Activated T-helper 1 cell treated with anti-CD3 and anti-CD28 coated beads, Interleukin-12 subunit alpha, Interleukin-12 subunit beta, Interleukin-2, Interleukin-4 antibody, amounts not matched to agents 30 ng/mL and 10 ng/mL and 1 ng/mL, durations not matched to agents 14 hours and 24 hours and 36 hours (primary cell): Measurements from ENCODE around the gene CLEC7A. TPM values are rescaled to one million over a fixed set of nuclear protein-coding genes. Genes with fewer than 3 reads are reported as not detected.
A peak's percentile ranks its signal among the peaks of the same experiment; 100 is the strongest.

Experiments
- DNase-seq: peaks from one replicate; pipeline ENCODE4 v3.0.0; 2021; ENCODE audit warnings: low spot score
- H3K27ac Mint-ChIP-seq: one replicate; pipeline ENCODE4 v1.8.0; 2021; ENCODE audit warnings: mild to moderate bottlenecking, mixed read lengths
- H3K27me3 Mint-ChIP-seq: one replicate; pipeline ENCODE4 v1.8.0; 2022; ENCODE audit warnings: mild to moderate bottlenecking, moderate library complexity, mixed read lengths; ENCODE audit not compliant: insufficient read depth
- H3K36me3 Mint-ChIP-seq: one replicate; pipeline ENCODE4 v1.8.0; 2021; ENCODE audit warnings: low read depth, mixed read lengths
- H3K4me1 Mint-ChIP-seq: one replicate; pipeline ENCODE4 v1.8.0; 2021; ENCODE audit warnings: low read depth, mixed read lengths
- H3K4me3 Mint-ChIP-seq: one replicate; pipeline ENCODE4 v1.8.0; 2021; ENCODE audit warnings: mild to moderate bottlenecking, moderate library complexity, mixed read lengths
- H3K9me3 Mint-ChIP-seq: one replicate; pipeline ENCODE4 v1.8.0; 2021; ENCODE audit warnings: mixed read lengths
- intact Hi-C: fragments of 100-400 bp; cut with micrococcal nuclease; formaldehyde crosslinking; loops from one replicate; pipeline ENCODE4 v1.15.1; 2024
- total RNA-seq: library from RNA; stranded (reverse); gene quantifications from 2 replicates; pipeline ENCODE4 v1.2.3, GENCODE V29; 2022

Gene CLEC7A
- total RNA-seq, 1 donor from 2014 or later: not detected

DNA sequence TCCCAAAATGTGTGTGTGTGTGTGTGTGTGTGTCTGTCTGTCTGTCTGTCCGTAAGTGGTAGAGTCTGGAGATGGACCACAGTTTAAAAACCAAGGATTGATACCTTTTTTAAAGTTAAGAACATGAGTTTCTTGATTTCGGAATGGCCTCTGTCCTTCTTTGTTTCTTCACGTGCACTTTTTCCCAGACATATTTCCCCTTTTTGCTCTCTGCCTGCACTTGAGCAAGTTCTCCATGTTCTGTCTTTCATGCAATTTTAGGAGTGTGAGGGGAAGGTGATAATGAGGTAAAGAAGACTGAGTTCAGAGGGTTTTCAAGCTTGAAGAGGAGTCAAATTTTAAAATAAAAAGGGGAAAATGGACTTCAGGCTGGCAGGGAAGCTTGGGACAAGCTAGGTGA is 29.3 kb upstream of the CLEC7A start:
- Mint-ChIP-seq H3K9me3 (no peaks in the 10 kb centered on the region), H3K27me3 (peaks cover 50% of the 10 kb centered on the region), H3K36me3 (no peaks in the 10 kb centered on the region), H3K27ac (no peak overlapping the region), H3K4me3 (no peak overlapping the region), H3K4me1 (no peaks in the 10 kb centered on the region)
- intact Hi-C loops: no loop called here
- no peak for DNase-seq

DNA sequence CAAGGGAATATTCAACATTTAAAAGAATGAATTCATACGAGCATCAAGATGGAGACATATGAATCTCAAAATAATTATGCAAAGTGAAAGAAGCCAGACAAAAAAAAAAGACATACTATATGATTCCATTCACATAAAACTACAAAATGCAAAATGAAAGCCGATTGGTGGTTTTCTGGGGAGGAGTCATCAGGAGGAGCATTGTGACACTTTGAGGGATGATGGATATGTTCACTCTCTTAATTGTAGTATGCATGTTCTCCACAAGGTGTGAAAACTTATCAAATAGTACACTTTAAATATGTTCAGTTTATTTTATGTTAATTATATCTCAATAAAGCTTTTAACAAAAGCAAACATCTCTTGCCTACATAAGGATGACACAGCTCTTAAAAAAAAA is 28.4 kb upstream of the CLEC7A start:
- no peaks in the 10 kb centered on the region for H3K4me1 Mint-ChIP-seq
- H3K27me3 Mint-ChIP-seq: peaks cover 55% of the 10 kb centered on the region
- intact Hi-C loops: no loop called here
- no peak overlapping the region for H3K4me3 Mint-ChIP-seq
- H3K9me3 Mint-ChIP-seq: no peaks in the 10 kb centered on the region
- no peak for DNase-seq
- no peaks in the 10 kb centered on the region for H3K36me3 Mint-ChIP-seq
- no peak overlapping the region for H3K27ac Mint-ChIP-seq

DNA sequence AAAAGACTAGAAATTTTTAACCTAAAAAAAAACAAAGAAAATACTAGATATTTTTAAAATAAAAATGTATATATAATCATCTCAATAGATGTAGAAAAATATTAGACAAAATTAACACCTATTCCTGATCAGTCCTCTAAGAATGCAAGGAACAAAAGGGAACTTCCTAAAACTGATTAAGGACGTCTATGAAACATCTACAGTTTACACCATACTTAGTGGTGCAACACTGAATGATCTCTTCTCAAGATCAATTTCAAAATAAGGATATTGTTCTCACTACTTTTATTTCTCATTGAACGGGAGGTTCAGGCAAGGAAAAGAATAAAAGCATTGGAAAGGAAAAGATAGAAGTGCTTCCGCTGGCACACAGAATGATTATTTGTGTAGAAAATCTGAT is 26.0 kb upstream of the CLEC7A start:
- Mint-ChIP-seq H3K9me3 (no peaks in the 10 kb centered on the region), H3K4me1 (peaks cover 5% of the 10 kb centered on the region), H3K27me3 (peaks cover 49% of the 10 kb centered on the region), H3K27ac (no peak overlapping the region), H3K4me3 (no peak overlapping the region), H3K36me3 (no peaks in the 10 kb centered on the region)
- intact Hi-C loops: no loop called here
- DNase-seq: no peak

DNA sequence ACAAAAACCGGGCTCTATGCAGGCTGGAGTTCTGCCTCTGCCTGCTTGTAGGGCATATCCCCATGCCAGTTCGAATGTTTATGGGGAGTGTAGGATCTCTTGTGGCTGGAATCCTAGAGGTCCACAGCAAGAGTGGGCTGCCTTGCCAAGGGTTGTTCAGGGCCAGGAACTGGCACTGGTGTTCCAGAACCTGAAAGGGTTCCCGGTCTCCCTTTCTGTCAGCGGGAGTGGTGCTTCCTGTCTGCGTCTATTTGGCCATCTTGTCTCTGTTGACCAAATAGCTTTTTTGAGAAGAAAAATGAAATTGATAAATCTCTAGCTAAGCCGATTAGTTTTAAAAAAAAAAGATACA is 24.1 kb upstream of the CLEC7A start:
- no peak for DNase-seq
- Mint-ChIP-seq H3K27ac (no peak overlapping the region), H3K36me3 (no peaks in the 10 kb centered on the region), H3K4me3 (peak overlapping the region; percentile 83), H3K4me1 (peaks cover 5% of the 10 kb centered on the region), H3K27me3 (peaks cover 46% of the 10 kb centered on the region), H3K9me3 (no peaks in the 10 kb centered on the region)
- intact Hi-C loops: loop anchor here (5.0 kb wide), 2 partner anchors 388 to 598 kb away; no protein-coding TSS in a partner anchor

DNA sequence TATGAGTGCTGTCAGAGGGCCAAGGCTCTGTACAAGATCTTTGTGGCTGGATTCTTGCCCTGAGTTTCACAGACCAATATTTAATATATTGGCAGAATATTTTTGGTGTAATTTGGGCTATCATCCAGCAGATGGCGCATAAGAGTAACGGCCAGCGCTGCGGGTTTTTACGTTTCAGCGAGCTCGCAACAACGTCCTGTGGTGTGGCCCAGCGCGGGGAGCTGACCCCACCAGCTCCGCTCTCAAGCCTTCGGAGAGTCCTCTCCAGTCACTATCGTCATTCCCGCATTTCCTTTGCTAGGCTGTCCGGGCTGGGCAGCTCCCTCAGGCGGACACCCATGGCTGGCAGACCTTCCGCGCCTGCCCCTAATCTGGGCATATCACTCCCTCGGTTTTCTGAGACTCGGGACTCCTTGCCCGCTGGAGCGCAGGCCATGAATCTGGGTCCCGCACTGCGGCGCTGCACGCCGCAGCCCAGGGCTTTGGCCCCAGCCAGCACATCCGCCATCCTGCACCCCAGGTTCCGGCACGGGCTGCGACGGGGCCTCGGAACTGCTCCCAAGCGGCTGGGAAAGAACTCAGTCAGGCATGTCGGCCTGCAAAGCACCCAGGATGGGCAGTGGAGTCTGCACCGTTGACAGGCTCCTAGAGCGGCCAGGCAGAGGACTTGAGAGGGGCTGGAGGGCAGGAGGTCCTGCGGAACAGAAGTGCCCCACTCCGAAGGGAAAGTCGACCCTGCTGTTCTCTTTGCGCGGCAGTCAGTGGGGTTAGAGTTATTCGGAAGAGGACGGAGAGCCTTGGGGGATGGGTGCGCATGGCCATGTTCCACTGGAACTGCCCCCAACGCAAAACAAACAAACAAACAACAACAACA is 23.5 kb upstream of the CLEC7A start:
- H3K27ac Mint-ChIP-seq: no peak overlapping the region
- DNase-seq: peak; percentile 30
- H3K4me1 Mint-ChIP-seq: peaks cover 5% of the 10 kb centered on the region
- peaks cover 44% of the 10 kb centered on the region for H3K27me3 Mint-ChIP-seq
- intact Hi-C loops: loop anchor here (1.0 to 5.0 kb wide), 7 partner anchors 37 to 1333 kb away; partner anchors contain the start of genes GABARAPL1 and STYK1
- peak overlapping the region; percentile 83 for H3K4me3 Mint-ChIP-seq
- H3K36me3 Mint-ChIP-seq: no peaks in the 10 kb centered on the region
- H3K9me3 Mint-ChIP-seq: no peaks in the 10 kb centered on the region

DNA sequence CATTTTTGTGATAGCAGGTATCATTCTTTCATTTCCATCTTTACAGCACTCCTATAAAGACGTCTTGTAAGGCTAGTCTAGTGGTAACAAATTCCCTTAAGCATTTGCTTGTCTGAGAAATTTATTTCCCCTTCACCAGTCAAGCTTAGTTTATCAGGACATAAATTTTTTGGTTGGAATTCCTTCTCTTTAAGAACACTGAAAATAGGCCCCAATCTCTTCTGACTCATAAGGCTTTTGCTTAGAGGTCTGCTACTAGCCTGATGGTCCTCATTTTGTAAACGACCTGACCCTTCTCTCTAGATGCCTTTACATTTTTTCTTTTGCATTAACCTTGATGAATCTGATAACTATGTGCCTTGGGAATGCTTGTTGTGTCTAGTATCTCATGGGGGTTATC is 21.6 kb upstream of the CLEC7A start:
- Mint-ChIP-seq H3K4me1 (peaks cover 5% of the 10 kb centered on the region), H3K9me3 (no peaks in the 10 kb centered on the region), H3K27me3 (peaks cover 40% of the 10 kb centered on the region), H3K27ac (no peak overlapping the region), H3K4me3 (no peak overlapping the region), H3K36me3 (no peaks in the 10 kb centered on the region)
- intact Hi-C loops: loop anchor here (2.0 to 5.0 kb wide), 3 partner anchors 61 to 601 kb away; partner anchors contain the start of gene GABARAPL1
- no peak for DNase-seq

DNA sequence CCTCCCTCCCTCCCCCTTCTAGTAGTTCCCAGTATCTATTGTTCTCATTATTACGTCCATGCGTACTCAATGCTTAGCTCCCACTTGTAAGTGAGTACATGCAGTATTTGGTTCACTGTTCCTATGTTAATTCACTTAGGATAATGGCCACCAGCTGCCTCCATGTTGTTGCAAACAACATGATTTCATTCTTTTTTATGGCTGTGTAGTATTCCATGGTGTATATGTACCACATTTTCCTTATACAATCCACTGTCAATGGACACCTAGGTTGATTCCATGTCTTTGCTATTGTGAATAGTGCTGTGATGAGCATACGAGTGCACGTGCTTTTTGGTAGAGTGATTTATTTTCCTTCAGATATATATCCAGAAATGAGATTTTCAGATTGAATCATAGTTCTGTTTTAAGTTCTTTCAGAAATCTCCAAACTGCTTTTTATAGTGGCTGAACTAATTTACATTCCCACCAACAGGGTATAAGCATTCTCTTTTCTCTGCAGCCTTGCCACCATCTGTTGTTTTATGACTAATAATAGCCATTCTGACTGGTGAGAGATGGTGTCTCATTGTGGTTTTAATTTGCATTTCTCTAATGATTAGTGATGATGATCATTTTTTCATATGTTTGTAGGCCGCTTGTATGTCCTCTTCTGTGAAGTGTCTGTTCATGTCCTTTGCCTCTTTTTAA is 17.9 kb upstream of the CLEC7A start:
- no peak overlapping the region for H3K27ac Mint-ChIP-seq
- no peaks in the 10 kb centered on the region for H3K9me3 Mint-ChIP-seq
- no peak for DNase-seq
- intact Hi-C loops: no loop called here
- H3K4me1 Mint-ChIP-seq: peaks cover under 1% of the 10 kb centered on the region
- no peak overlapping the region for H3K4me3 Mint-ChIP-seq
- H3K36me3 Mint-ChIP-seq: no peaks in the 10 kb centered on the region
- peaks cover 33% of the 10 kb centered on the region for H3K27me3 Mint-ChIP-seq

DNA sequence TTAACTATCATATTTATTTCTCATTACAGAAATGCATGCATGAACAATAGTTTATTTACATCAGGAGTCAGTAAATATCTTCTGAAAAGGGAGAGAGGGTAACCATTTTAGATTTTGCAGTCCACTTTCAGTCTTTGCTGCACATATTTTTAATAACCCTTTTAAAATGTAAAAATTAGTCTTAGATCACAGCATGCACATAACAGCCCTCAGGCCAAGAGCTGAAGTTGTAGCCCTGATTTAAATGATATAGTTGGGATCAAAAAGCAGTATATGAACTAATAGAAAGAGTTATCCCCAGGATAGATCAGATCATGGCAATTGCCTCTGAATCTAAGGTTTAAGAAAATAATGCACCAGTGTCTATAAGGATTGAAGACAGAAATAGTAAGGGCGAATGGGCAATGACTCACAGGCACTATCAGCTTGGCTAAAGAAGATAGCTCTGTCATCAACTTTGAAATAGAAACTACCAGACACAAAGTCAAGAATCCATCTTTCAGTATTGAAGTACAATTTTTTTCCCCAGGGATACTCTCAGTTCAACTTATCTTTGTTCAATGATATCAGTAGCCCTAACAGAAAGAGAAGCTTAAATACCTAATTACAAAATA is 13.1 kb upstream of the CLEC7A start:
- Mint-ChIP-seq H3K27ac (no peak overlapping the region), H3K4me1 (no peaks in the 10 kb centered on the region), H3K36me3 (no peaks in the 10 kb centered on the region), H3K4me3 (no peak overlapping the region), H3K9me3 (no peaks in the 10 kb centered on the region), H3K27me3 (peaks cover 44% of the 10 kb centered on the region)
- no peak for DNase-seq
- intact Hi-C loops: loop anchor here (5.0 kb wide), 1 partner anchor 276 kb away; the partner anchor contains the start of gene CLEC2B

DNA sequence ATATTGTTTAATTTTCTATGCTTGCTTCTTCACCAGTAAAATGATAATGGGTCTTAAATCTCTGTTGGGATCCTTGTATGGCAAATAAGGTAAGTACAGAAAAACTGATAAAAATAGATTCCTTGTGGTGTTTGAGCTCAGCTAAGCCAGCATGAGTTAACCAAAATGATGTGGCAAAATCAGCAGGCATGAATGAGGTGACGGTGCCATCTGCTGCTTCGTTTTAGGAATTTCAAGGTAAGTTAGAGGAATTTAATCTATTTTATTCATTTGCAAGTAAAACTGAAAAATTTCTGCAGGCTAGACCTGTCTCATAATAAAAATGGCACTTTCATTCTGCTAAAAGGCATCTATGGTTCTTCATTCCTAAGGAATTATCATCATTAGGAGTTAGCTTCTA is 10.0 kb upstream of the CLEC7A start:
- Mint-ChIP-seq H3K4me3 (no peak overlapping the region), H3K36me3 (no peaks in the 10 kb centered on the region), H3K27me3 (peaks cover 46% of the 10 kb centered on the region), H3K27ac (no peak overlapping the region), H3K9me3 (no peaks in the 10 kb centered on the region), H3K4me1 (no peaks in the 10 kb centered on the region)
- intact Hi-C loops: loop anchor here (1.0 to 5.0 kb wide), 6 partner anchors 106 to 390 kb away; partner anchors contain the start of genes CLEC12B and CLEC2B
- peak; percentile 25 for DNase-seq

DNA sequence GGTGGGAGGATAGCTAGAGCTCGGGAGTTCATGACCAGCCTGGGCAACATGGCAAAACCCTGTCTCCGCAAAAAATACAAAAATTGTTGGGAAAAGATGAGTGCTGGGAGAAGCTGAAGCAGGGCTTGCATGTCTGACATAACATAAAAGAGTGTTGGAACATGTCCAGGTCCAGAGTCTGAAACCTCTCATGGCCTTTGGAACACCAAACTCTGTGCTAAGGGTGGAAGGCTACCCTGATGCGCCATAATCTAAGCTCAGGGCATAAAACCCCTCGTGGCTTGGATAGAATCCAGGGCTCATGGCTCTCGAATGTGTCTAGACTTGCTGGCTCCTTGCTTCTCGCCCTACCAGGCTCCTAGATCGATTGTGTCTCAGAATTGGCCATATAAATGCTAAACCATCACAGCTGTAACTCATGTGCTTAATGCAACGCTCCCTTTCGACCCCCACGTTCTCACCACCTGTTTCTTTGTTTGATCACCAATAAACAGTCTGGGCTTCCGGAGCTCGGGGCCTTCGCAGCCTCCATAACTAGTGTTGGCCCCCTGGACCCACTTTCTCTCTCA is 6.7 kb upstream of the CLEC7A start:
- H3K36me3 Mint-ChIP-seq: no peaks in the 10 kb centered on the region
- H3K4me1 Mint-ChIP-seq: no peaks in the 10 kb centered on the region
- no peaks in the 10 kb centered on the region for H3K9me3 Mint-ChIP-seq
- no peak overlapping the region for H3K4me3 Mint-ChIP-seq
- intact Hi-C loops: no loop called here
- no peak overlapping the region for H3K27ac Mint-ChIP-seq
- H3K27me3 Mint-ChIP-seq: peaks cover 31% of the 10 kb centered on the region
- no peak for DNase-seq

DNA sequence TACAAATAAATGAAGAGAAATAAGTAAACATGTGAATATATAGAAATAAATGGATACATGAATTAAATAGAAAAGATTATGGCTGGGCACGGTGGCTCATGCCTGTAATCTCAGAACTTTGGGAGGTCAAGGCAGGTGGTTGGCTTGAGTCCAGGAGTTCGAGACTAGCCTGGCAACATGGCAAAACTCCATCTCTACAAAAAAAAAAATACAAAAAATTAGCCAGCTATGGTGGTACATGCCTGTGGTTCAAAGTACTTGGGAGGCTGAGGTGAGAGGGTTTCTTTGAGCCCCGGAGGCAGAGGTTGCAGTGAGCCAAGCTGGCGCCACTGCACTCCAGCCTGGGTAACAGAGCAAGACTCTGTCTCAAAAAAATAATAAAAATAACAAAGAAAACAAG is 5.1 kb upstream of the CLEC7A start:
- H3K36me3 Mint-ChIP-seq: no peaks in the 10 kb centered on the region
- no peak overlapping the region for H3K27ac Mint-ChIP-seq
- DNase-seq: no peak
- intact Hi-C loops: no loop called here
- H3K4me3 Mint-ChIP-seq: no peak overlapping the region
- no peaks in the 10 kb centered on the region for H3K9me3 Mint-ChIP-seq
- H3K4me1 Mint-ChIP-seq: peaks cover 4% of the 10 kb centered on the region
- peaks cover 27% of the 10 kb centered on the region for H3K27me3 Mint-ChIP-seq

DNA sequence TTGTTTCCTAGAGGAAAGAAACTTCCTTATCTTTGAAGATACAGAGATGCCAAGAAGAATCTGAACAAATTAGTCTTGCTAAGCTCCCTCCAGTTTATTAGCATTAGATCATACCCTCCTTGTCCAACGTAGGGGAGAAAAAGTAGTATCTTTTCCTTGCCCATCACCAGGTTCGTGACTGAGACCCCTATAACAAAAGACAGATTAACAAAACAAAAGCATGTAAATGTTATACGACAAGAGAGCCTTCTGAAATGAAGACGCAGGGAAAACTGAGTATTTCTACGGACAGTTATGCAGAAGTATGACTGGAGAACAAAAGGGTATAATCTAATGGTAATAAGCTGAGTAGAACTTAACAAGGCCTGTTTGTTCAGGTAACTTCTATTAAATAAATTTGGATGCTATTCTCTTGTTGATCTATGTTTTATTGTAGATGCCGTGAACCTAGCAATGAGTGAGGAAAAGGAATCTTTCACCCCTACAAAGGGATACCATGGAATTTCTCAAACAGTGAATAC is 2.9 kb upstream of the CLEC7A start:
- H3K4me3 Mint-ChIP-seq: no peak overlapping the region

More for the DNA sequence above, 2.9 kb upstream of the CLEC7A start:
- Mint-ChIP-seq H3K27ac (no peak overlapping the region), H3K27me3 (peaks cover 29% of the 10 kb centered on the region), H3K36me3 (no peaks in the 10 kb centered on the region), H3K9me3 (no peaks in the 10 kb centered on the region), H3K4me1 (peaks cover 16% of the 10 kb centered on the region)
- intact Hi-C loops: loop anchor here (5.0 kb wide), 1 partner anchor 336 kb away; no protein-coding TSS in a partner anchor
- no peak for DNase-seq
